Uterus (tissue), 2 donors: ENCODE results near the gene C1GALT1.

Source experiments
- POLR2A ChIP-seq, 2 donors: fragments of 450-650 bp; IDR thresholded peaks; one replicate each; pipeline ENCODE4 v1.6.1; 2016; ENCODE audit warnings: antibody characterized with exemption in 2 of 2, mild to moderate bottlenecking in 1 of 2, moderate library complexity in 1 of 2
- TF ChIP-seq, protein P1 (sequence below), 4 experiments: fragments of 200-600 bp in 2 of 4; fragments of 450-650 bp in 2 of 4; sonication (generic) in 2 of 4; IDR thresholded peaks; one replicate each; pipeline ENCODE4 v1.5.1; 2016 to 2019; ENCODE audit warnings: antibody characterized with exemption in 4 of 4, mild to moderate bottlenecking in 2 of 4, moderate library complexity in 1 of 4

DNA sequence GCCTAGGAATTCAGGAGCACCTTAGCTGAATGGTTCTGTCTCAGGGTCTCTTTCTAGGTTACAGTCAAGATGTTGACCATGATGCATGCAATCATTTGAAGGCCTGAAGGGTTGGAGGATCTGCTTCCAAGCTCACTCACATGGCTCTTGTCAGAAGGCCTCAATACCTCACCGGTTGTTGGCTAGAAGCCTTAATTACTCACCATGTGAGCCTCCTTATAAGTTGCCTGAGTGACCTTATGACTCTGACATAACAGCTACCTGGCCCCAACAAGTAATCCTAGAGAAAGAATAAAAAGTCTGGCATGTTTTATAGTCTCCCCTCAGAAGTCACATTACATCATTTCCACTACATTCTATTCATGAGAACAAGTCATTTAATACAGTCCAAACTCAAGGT, 3.4 kb upstream of the C1GALT1 start:
- TF ChIP-seq, protein P1, sequence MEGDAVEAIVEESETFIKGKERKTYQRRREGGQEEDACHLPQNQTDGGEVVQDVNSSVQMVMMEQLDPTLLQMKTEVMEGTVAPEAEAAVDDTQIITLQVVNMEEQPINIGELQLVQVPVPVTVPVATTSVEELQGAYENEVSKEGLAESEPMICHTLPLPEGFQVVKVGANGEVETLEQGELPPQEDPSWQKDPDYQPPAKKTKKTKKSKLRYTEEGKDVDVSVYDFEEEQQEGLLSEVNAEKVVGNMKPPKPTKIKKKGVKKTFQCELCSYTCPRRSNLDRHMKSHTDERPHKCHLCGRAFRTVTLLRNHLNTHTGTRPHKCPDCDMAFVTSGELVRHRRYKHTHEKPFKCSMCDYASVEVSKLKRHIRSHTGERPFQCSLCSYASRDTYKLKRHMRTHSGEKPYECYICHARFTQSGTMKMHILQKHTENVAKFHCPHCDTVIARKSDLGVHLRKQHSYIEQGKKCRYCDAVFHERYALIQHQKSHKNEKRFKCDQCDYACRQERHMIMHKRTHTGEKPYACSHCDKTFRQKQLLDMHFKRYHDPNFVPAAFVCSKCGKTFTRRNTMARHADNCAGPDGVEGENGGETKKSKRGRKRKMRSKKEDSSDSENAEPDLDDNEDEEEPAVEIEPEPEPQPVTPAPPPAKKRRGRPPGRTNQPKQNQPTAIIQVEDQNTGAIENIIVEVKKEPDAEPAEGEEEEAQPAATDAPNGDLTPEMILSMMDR (IDR thresholded peaks at IDR 0.05): no peak
- TF ChIP-seq POLR2A (IDR thresholded peaks at IDR 0.05): no peak
